Frontal cortex (tissue), 4 donors: ENCODE measurements around the gene KRTAP4-9. TPM values are rescaled to one million over a fixed set of nuclear protein-coding genes. Genes with fewer than 3 reads are reported as not detected.
"Not testable (repeated sequence)": the region's sequence is repeated elsewhere in the genome, so short reads cannot be mapped to it uniquely, and the experiment has no call there.

ENCODE experiments used
- DNase-seq, 2 donors: peaks; one replicate each; pipeline ENCODE4 v3.0.0; 2012; ENCODE audit warnings: low spot score in 2 of 2
- FAIRE-seq: peaks from 2 replicates; lab custom pipeline; 2012; peaks lifted over from hg19 to GRCh38; lab: Jason Lieb, UNC
- total RNA-seq: library from RNA; depleted of rRNA; stranded (reverse); fragments of >200 nt; gene quantifications from one replicate; pipeline ENCODE4 v1.2.3, GENCODE V29; 2014
- donor health status: control.
- donor health status: control.
- donor health status: control.

KRTAP4-9 gene
- total RNA-seq, 1 donor from 2014 or later: not detected

DNA sequence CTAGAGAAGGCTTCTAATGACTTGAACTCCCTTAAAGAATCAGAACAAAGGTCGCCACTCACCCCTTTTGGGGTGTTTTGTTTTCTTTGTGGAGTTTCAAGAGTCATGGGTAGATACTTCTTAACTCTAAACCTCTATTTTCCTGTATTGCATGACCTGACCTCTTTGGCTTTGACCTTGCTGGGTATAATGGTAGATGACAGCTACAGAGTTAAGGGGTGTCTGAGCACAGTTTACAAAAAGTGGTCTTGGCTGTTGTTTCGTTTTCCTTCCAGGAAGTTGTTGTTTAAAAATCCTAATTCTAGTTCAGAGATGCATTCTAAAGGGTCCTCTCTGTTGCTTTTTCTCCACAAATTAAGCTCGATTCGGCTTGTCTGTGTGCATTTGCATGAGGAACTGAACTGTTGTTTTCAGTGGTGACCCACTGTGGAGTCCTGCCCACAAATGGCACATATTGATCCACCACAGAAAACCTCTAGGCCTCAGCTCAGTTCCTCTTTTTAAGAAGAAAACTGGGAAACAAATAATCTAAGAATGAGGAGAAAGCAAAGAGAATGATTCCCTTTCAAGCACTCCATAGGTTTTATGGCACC lies 16.3 kb upstream of the KRTAP4-9 start:
- not testable (repeated sequence) for DNase-seq, FAIRE-seq

DNA sequence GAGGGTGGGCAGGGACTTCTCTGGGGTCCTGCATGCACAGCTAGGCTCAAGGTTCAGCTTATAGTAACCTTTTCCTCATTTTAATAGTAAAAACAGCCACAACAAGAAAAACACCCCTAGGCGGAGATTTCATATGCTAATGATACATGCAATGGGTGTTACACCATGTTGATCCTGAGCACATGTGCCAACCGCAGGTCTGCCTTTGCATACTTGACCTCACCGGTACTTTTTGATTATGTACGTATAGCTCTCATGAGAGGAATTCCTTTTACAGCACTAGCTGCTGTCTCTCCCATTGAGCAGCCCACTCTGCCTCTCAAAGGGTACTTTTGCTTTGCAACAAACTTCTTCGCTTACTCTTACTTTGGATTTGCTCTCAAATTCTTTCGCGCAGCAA lies 9.1 kb upstream of the KRTAP4-9 start:
- no peak for DNase-seq
- no peak for FAIRE-seq

DNA sequence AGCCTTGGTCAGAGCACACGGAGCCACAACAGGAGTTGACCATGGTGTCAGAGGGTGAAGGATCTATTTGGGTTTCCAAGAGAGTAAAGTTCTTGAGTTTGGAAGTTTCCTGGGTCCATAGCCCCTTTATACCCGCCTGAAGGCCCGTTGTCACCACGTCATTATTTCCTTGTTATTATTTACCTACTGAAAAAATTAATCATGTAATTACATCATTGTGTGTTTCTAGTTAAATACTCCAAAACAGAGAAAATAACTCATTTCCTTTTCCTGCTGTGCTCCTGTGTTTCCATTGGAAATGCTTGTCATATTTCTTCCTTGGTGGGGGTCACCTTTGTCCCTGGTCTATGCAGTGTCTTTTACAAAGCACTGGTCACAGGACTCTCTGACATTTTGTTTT lies 7.1 kb upstream of the KRTAP4-9 start, which contains the start of gene KRTAP4-8:
Gene KRTAP4-8, minus strand, starts transcription at position 101 of the 400 bp plus-strand sequence. Its CDS starts 58 bp downstream, at position 43.
- FAIRE-seq: no peak
- no peak for DNase-seq

DNA sequence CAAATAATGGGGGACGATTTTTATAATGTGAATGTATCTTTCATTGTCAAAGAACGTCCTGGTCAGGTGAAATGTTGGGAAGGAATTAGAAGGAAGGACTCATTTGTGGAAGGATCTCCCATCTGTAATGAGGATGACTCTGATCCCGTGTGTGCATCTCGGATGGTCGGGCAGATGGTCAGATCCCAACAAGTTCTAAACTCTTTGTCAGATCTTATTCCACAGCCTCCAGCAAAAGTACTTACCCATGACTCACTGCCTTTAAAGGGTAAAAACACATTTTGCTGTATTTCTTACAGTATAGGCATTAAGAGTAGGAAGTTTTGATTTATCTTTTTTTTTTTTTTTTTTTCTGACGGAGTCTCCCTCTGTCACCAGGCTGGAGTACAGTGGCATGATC lies 6.7 kb upstream of the KRTAP4-9 start:
- FAIRE-seq: no peak

DNA sequence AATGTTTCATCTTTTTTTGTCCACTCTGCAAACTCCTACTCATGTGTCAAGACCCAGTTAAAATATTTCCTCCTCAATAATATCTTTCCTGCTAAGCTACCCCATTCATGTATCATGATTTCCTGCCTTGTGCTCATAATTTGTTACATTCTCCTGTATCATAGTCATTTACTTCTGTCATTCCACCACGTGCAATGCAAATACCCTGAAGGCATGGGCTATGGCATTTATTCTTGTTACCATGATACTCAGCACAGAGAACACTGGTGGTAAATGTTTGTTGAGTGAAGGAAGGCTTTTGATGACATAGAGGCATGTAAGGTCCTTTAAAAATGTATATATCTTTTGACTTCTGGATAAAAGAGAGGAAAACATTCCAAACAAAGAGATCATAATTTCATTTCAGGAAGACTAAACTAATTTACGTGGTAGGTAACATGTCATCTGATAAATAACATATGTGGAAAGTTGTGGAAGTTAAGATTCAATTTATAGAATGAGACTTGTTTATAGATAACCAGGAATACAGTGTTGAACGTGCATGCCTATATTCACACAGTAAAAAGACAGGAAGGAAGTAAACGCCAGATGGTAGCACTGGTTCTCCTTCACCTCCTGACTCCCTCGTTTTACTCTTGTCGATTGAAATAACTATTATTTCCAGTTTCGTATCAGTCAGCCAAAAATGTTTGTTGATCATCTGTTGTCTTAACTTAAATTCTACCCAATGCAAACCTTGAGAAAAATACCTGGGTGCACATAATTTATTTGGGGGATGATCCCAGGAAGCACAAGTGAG lies 5.3 kb upstream of the KRTAP4-9 start:
- not testable (repeated sequence) for FAIRE-seq, DNase-seq

More for the DNA sequence above, 6.7 kb upstream of the KRTAP4-9 start:
- no peak for DNase-seq

DNA sequence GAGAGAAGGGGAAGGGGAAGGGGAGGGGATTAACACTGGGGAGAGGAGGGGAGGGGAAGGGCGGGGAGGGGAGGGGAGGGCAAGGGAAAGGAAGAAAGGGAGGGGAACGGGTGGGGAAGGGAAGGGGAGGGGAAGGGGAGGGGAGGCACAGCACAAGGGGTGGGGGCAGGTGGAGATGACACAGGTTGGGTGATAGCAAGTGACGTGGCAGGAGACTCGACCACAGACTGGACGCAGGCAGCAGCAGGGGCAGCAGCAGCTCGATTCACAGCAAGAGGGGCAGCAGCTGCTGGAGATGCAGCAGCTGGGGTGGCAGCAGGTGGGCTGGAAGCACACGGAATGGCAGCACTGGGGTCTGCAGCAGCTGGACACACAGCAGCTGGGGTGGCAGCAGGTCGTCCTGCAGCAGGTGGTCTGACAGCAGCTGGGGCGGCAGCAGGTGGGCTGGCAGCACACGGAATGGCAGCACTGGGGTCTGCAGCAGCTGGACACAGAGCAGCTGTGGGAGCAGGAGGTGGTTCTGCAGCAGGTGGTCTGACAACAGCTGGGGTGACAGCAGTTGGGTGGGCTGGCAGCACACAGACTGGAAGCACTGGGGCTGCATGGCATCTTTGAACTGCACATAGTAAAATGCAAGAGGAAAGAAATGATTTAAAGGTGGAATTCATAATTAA lies 3.5 kb upstream of the KRTAP4-9 start, which contains the start of gene KRTAP4-16:
Gene KRTAP4-16, minus strand, starts transcription at position 624 of the 674 bp plus-strand sequence. Its CDS starts 0 bp downstream, at position 624.
- DNase-seq (no peak), FAIRE-seq (no peak)

DNA sequence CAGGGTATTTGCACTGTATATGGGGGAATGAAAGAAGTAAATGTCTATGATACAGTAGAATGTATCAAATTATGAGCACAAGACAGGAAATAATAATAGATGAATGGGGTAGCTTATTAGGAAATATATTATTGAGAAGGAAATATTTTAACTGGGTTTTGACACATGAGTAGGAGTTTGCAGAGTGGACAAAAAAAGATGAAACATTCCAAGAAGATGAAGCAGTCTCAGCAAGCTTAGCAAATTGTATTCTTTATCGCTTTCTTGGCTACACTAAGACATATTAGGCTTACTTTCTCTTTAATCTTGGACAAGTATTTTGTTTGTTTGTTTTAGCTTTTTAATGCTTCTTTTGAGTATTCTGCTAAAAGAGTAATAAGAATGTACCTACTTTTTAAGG lies 1.3 kb upstream of the KRTAP4-9 start:
- no peak for FAIRE-seq

DNA sequence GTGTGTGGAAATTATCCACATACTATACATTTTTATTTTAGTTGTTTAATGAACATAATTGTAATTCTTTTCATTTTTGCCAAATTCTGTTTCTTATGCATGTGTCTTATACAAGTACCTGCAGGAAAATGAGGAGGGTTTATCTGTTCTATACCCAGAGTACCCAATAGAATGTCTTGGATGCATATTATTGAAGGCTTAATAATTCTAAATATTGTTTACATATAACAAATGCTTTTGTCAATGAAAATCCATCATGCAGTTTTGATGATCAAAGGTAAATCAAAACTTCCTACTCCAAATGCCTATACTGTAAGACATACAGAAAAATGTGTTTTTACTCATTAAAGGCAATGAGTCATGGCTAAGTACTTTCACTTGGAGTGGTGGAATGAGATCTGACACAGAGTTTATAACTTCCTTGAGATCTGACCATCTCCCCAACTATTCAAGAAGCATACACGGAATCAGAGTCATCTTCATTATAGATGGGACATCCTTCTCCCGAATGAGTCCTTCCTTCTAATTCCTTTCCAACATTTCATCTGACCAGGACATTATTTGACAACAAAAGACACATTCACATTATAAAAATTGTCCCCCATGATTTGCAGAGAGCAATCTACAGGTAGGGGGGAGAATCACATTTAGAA lies 677 bp upstream of the KRTAP4-9 start:
- DNase-seq, FAIRE-seq: not testable (repeated sequence)

More for the DNA sequence above, 1.3 kb upstream of the KRTAP4-9 start:
- DNase-seq: no peak

DNA sequence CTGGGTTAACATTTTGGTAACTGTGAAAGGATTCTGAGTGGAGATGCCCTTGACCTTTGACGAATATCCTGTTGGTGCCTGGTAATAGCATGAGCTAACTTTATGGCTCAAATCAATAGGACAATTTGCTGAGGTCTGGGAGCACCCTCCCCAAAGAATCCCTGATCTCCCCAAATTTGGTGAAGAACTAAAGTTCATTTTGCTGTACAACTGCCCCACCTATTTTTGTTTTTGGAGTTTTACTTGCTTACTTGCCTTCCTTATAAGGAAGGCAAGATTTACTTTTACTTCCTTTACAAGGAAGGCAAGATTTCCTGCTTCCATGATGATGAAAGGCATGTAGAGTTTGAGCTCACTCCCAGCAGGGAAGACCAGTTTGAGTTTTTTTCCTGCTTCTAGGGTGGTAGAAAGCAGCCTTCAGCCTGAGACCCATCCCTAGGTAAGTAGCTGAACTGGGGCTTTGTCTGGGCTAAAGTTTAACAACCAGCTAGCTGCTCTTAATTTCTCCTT lies 2.8 kb downstream of the KRTAP4-9 start:
- FAIRE-seq (no peak), DNase-seq (no peak)

DNA sequence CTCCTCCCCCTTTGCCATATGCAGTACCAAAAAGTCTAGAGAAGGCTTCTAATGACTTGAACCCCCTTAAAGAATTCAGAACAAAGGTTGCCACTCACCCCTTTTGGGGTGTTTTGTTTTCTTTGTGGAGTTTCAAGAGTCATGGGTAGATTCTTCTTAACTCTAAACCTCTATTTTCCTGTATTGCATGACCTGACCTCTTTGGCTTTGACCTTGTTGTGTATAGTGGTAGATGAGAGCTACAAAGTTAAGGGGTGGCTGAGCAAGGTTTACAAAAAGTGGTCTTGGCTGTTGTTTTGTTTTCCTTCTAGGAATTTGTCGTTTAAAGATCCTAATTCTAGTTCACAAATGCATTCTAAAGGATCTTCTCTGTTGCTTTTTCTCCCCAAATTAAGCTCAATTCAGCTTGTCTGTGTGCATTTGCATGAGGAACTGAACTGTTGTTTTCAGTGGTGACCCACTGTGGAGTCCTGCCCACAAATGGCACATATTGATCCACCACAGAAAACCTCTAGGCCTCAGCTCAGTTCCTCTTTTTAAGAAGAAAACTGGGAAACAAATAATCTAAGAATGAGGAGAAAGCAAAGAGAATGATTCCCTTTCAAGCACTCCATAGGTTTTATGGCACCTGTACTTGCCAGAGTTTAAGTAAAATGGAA lies 3.7 kb downstream of the KRTAP4-9 start:
- not testable (repeated sequence) for DNase-seq, FAIRE-seq

DNA sequence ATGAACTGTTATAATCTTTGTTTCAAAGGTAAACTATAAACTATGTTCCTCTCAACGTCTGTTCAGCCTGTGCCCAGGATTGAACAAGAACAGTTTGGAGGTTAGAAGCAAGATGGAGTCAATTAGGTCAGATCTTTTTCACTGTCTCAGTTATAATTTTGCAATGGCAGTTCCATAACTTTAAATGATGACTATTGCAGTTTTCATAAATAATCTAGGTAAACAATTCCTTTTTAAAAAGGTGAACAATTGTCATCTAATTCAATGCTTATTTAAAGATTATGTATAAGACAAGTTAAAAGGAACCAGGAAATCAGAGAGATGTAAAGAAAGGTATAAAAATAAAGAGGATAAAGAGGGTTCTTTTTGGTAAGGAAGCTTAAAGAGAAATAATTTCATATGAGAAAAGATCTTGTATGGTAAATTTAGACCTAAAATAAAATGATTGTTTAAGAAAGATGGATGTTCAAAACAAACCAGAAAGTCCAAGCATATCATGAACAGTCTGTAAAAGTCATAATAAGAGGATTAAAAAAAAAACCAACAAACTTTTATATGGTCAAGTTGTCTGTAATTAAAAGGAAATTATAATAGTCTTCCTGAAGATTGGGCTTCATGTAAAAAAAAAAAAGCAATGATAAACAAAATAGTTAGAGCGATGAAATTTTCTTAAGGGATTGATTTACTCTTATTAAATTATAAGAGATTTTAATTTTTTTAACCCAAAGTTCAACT lies 6.1 kb downstream of the KRTAP4-9 start:
- DNase-seq: no peak
- FAIRE-seq: no peak

DNA sequence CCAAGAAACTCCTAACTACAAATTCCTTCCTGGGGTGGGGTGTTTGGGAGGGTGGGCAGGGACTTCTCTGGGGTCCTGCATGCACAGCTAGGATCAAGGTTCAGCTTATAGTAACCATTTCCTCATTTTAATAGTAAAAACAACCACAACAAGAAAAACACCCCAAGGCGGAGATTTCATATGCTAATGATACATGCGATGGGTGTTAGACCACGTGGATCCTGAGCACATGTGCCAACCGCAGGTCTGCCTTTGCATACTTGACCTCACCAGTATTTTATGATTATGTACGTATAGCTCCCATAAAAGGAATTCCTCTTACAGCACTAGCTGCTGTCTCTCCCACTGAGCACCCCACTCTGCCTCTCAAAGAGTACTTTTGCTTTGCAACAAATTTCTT lies 11.1 kb downstream of the KRTAP4-9 start:
- FAIRE-seq (no peak), DNase-seq (no peak)

DNA sequence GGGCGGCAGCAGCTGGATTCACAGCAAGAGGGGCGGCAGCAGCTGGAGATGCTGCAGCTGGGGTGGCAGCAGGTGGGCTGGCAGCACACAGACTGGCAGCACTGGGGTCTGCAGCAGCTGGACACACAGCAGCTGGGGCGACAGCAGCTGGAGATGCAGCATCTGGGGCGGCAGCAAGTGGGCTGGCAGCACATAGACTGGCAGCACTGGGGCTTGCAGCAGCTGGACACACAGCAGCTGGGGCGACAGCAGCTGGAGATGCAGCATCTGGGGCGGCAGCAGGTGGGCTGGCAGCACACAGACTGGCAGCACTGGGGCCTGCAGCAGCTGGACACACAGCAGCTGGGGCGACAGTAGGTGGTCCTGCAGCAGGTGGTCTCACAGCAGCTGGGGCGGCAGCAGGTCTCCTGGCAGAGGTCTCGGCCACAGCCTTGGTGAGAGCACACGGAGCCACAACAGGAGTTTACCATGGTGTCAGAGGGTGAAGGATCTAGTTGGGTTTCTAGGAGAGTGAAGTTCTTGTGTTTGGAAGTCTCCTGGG lies 12.7 kb downstream of the KRTAP4-9 start, which contains the start of gene KRTAP4-11:
Gene KRTAP4-11, minus strand, starts transcription at position 528 of the 541 bp plus-strand sequence. Its CDS starts 58 bp downstream, at position 470.
- not testable (repeated sequence) for FAIRE-seq, DNase-seq

DNA sequence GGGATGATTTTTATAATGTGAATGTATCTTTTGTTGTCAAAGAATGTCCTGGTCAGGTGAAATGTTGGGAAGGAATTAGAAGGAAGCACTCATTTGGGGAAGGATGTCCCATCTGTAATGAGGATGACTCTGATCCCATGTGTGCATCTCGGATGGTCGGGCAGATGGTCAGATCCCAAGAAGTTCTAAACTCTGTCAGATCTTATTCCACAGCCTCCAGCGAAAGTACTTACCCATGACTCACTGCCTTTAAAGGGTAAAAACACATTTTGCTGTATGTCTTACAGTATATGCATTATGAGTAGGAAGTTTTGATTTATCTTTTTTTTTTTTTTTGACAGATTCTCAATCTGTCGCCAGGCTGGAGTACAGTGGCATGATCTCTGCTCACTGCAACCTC lies 13.5 kb downstream of the KRTAP4-9 start:
- FAIRE-seq: no peak

DNA sequence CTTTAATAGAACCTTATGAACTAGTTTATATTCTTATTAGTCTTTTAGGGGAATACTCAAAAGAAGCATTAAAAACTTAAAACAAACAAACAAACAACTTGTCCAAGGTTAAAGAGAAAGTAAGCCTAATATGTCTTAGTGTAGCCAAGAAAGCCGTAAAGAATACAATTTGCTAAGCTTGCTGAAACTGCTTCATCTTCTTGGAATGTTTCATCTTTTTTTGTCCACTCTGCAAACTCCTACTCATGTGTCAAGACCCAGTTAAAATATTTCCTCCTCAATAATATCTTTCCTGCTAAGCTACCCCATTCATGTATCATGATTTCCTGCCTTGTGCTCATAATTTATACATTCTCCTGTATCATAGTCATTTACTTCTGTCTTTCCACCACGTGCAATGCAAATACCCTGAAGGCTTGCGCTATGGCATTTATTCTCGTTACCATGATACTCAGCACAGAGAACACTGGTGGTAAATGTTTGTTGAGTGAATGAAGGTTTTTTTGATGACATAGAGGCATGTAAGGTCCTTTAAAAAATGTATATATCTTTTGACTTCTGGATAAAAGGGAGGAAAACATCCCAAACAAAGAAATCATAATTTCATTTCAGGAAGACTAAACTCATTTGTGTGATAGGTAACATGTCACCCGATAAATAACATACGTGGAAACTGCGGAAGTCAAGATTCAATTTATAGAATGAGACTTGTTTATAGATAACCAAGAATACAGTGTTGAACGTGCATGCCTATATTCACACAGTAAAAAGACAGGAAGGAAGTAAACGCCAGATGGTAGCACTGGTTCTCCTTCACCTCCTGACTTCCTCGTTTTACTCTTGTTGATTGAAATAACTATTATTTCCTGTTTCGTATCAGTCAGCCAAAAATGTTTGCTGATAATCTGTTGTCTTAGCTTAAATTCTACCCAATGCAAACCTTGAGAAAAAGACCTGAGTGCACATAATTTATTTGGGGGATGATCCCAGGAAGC lies 14.8 kb downstream of the KRTAP4-9 start:
- FAIRE-seq, DNase-seq: not testable (repeated sequence)

More for the DNA sequence above, 13.5 kb downstream of the KRTAP4-9 start:
- DNase-seq: no peak

DNA sequence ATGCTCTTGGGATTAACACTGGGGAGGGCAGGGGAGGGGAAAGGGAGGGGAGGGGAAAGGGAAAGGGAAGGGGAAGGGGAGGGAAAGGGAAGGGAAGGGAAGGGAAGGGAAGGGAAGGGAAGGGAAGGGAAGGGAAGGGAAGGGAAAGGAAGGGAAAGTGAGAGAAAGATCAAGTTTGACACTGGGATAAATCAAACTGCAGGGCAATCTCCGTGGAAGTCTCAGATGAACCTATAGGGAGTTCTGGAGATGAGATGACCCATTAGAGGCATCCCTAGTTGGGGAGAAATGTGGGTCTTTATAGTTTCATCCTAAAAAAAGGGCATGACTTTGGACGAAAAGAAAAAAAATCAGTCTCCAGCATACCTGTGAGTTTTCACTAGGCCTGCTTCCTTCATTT lies 16.6 kb downstream of the KRTAP4-9 start:
- no peak for FAIRE-seq
- no peak for DNase-seq
